MM.1S (cell line): ENCODE measurements around the gene EGLN2.

Experiments
- CTCF ChIP-seq: fragments of 300-600 bp; sonication (generic); IDR thresholded peaks from 2 replicates; pipeline ENCODE4 v1.5.1; 2016; ENCODE audit warnings: antibody characterized with exemption, low read length, mixed read lengths
- EZH2 ChIP-seq: fragments of 300-600 bp; sonication (generic); optimal IDR thresholded peaks from 2 replicates; pipeline ENCODE3; 2017; ENCODE audit warnings: low read depth, mild to moderate bottlenecking, antibody characterized with exemption, low read length, mixed read lengths

GRCh38 chr19:40785526-40785925 lies 13.5 kb upstream of the EGLN2 start:
- TF ChIP-seq CTCF, result no peak
- TF ChIP-seq EZH2, result no peak
